ENCODE measurements around the gene TMEM121B.

DNA sequence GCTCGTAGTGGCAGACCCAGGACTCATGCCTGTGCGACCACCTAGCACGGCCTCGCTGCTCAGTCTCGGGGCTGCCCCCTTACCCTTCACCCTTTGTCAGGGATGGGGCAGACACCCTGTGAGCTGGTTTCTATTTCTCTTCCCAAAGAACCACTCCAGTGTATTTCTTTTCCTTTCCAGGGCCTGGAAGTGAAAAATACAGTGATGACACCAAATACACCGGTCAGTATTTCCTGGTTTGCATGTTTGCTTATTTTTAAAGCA, 13.7 kb downstream of the TMEM121B start:
- TF ChIP-seq, protein P1, sequence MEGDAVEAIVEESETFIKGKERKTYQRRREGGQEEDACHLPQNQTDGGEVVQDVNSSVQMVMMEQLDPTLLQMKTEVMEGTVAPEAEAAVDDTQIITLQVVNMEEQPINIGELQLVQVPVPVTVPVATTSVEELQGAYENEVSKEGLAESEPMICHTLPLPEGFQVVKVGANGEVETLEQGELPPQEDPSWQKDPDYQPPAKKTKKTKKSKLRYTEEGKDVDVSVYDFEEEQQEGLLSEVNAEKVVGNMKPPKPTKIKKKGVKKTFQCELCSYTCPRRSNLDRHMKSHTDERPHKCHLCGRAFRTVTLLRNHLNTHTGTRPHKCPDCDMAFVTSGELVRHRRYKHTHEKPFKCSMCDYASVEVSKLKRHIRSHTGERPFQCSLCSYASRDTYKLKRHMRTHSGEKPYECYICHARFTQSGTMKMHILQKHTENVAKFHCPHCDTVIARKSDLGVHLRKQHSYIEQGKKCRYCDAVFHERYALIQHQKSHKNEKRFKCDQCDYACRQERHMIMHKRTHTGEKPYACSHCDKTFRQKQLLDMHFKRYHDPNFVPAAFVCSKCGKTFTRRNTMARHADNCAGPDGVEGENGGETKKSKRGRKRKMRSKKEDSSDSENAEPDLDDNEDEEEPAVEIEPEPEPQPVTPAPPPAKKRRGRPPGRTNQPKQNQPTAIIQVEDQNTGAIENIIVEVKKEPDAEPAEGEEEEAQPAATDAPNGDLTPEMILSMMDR (IDR thresholded peaks at IDR 0.05) = no peak
- TF ChIP-seq POLR2A (IDR thresholded peaks at IDR 0.05) = no peak

Measured in uterus (tissue), 2 donors.